Measurements from ENCODE around the gene SSU72.

- TF ChIP-seq POLR2A (IDR thresholded peaks at IDR 0.05; ENCODE audit: low read depth, low read length) (no peak), CTCF (IDR thresholded peaks at IDR 0.05; ENCODE audit: extremely low read depth in 1 of 2, insufficient read depth in 1 of 2, low read depth in 1 of 2, low read length in 2 of 2) (no peak), POLR2AphosphoS5 (IDR thresholded peaks at IDR 0.05; ENCODE audit: insufficient read depth, low read depth, low read length) (no peak)
- TF ChIP-seq, protein P1, sequence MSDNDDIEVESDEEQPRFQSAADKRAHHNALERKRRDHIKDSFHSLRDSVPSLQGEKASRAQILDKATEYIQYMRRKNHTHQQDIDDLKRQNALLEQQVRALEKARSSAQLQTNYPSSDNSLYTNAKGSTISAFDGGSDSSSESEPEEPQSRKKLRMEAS (IDR thresholded peaks at IDR 0.05; ENCODE audit: insufficient read depth, insufficient read length), result no peak
These were observed 33.6 kb downstream of the SSU72 start for GRCh38 chr1:1540818-1541628.
